Measurements from ENCODE around the gene PARD3B.

The PARD3B gene

DNA sequence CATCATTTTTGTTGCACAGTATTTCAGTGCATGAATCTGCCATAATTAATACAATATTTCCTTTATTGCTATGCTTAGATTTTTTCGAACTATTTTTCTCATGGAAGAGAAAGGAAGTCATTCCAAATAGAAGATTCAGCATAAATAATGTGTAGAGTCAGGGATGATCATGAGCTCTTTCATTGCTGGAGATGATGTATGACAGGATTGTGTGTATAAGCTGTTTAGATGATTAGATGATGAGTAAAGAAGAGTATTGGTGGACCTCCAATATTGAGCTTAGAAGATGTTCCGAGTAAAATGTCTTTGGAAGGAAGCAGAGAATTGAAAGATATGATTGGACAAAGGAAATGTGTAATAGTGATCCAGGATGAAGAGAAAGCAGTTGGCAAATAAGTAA, 364.5 kb downstream of the PARD3B start:
- no peak for DNase-seq

DNA sequence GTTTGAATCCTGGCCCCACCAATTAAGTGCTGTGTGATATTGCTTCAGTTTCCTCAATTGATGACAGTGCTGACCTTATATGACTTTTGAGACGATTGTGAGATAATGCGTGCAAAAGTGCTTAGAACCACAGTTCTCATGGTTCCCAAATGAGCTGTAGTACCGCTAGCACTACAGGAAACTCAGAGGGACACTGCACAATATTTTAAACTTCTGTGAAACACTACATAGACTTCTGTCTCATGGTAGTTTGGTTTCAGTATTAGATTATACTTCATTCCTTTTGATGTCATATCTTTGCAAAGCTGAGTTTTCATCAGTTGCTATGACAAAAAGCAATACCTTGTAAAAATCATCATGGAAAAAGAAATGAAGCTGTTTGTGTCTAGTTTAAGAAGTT, 368.0 kb downstream of the PARD3B start:
- DNase-seq: no peak

DNA sequence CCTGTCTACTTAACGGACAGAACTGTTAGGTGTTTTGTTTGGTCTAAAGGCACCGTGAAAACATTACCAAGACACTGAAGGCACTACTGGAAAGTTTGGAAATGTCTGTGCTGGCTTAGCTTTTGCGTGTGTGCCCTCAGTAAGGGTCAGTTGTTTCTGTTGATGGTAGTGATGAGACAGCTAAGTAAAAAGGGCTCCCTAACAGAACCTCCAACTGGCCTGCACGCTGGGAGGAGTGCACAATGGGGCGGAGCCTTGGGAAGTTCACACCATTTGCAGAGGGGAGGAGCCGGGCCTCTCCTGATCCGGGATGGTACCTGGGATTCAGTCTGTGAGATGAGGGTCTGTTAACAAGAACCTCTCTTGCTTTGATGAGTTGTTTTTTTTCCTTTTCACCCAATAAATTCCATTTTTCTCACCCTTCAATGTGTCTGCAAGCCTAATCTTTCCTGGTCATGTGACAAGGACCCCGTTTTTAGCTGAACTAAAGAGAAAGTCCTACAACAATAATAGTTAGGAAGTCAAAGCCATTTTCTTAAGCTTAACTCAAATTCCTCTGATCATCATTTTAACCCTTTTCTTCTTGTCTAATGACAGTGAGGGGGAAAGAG, 368.7 kb downstream of the PARD3B start:
- DNase-seq: no peak

GRCh38 chr2:204914708-204915107, 369.4 kb downstream of the PARD3B start:
- DNase-seq: no peak

DNA sequence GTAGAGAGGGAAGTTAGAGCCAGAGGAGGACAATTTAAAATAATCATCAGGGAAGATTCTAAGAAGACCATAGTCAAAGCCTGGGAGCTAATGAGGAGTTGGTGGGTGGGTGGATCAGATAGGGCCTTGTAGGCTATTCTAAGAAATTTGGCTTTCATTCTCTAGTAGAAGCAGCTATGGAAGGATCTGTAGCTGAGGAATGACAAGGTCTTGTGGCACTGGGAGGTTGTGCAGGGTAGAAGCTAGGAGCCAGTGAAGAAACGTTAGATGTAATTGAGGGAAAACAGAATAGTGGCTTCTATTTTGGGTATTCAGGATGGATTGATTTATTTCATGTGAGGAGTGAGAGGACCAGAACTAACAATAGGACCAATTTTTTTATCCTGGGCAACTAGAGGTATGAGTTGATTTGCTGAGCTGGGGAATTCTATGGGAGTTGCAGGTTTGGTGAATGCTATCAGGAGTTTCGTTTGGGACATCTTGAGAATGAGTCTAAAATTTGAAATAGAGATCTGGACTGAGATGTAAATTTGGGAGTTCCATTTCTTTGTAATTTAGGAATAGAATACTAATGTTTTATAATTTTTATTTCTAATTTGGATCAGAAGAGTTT, 371.9 kb downstream of the PARD3B start:
- DNase-seq: no peak

DNA sequence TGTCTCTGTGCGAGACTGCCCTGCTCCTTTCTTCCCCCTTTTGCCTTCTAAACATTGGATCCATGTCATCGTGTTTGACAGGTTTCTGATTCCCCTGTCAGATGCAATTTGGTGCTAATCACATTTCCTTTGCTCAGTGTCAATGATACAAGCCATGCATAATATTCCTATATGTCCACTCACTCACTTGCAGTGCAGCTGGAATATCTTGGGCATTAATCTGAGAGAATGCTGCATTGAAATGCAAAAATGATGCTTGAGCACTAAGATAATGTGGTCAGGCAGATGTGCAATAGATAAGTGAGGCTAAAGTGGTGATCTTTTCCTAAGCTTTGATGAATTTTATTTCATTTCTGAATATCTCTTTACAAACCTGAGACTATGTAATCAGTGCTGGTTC, 375.5 kb downstream of the PARD3B start:
- DNase-seq: no peak

DNA sequence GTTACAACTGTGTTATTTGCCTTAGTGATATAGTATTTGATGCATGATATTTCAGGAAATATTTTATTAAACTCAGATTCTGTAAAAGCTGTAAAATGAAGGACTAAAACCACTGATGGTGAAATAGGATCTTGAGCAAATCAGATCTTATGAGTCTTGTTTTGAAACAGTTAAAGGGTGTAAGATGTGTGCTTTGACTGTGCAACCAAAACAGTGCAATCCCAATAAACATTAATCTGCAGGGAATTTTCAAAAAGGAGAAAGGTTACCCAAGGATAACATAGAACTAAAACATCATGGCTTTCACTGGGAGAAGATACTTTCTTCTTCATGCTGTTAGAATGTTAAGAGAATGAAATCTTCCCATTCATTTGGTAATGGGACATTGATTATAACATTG, 378.7 kb downstream of the PARD3B start:
- DNase-seq: no peak

GRCh38 chr2:204931562-204931961, 386.3 kb downstream of the PARD3B start:
- DNase-seq: no peak

DNA sequence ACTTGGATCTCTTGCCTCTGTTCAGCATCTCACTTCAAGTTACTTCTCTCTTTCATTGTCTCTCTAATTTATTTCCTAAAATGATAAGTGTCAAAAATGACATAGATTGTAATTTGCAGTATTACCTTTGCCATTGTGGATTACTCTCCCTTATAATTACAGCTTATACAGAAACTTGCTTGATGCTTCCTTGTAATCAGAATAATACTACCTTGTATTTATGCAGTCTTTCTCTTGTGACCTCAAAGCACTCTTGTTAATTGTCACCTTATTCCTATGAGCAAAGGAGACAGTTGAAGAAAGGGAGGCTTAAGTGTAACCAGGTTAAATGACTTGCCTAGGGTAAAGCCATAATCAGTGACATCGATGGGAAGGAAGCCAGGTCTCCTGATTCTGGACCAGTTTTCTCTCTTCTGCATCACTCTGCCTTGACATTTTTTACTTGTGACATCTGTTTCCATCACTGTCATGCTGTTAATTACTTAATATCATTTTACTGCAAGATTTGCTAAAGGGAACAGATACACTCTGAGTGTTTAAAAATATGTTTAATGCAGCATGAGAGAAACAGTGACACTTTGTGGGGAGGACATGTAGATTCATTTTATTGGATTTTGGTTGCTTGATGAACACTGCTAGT, 388.6 kb downstream of the PARD3B start:
- DNase-seq: no peak

DNA sequence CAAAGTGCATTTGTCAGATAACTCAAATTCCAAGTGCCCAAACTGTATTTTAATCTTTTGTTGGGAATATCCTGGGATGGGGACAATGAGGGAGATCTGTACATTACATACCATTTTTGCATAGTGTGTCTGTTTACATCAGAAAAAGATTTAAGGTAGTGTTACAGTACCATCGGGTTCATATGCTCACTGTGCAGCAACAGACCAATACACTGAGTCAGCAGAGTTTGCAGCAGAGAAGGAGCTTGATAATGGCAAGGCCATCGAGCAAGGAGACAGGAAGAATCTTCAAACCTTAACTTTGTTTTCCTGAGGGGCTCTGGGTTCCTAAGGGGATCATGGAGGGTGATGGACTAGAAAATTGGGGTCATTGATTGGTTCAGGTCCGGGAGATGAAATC, 399.7 kb downstream of the PARD3B start:
- no peak for DNase-seq

DNA sequence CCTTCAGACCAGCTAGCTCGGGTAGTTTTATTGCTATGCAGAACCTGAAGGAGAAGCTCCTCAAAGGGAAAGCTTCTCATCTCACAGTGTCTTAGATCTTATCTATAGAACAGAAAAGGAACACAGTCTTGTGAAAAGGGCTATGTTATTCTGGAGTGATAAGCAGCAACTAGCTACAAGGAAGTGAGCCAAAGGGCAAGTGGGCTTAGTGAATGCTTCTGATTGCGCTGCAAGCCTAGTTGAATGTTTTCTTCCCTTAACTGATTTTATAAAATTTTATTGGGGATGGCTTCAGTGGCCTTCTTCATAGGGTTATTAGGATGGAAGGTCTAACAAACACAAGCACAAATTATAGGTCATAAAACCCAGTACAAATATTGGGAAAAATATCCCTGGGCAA, 400.1 kb downstream of the PARD3B start:
- no peak for DNase-seq

GRCh38 chr2:204946892-204947291, 401.6 kb downstream of the PARD3B start:
- no peak for DNase-seq

- DNase-seq: no peak
These were observed 402.1 kb downstream of the PARD3B start for GRCh38 chr2:204947405-204947804.

- no peak for DNase-seq
These were observed 402.9 kb downstream of the PARD3B start for GRCh38 chr2:204948024-204948763.

DNA sequence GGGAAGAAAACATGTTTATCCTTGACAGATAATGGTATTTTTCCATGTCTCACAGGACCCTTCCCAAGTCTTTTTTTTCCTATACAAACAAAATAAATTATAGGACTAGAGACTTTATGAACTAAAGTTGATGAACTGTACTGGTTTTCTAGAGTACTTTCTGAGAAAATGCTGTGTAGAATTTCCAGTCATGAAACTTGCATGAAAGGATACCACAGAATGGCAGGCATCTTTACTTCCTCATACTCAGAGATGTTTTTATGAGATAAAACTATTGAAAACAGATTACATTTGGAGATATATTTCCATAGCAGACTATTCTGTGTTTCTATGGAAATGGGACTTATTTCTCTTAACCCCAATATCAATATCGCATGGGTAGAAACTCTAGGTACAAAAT, 403.5 kb downstream of the PARD3B start:
- no peak for DNase-seq

DNA sequence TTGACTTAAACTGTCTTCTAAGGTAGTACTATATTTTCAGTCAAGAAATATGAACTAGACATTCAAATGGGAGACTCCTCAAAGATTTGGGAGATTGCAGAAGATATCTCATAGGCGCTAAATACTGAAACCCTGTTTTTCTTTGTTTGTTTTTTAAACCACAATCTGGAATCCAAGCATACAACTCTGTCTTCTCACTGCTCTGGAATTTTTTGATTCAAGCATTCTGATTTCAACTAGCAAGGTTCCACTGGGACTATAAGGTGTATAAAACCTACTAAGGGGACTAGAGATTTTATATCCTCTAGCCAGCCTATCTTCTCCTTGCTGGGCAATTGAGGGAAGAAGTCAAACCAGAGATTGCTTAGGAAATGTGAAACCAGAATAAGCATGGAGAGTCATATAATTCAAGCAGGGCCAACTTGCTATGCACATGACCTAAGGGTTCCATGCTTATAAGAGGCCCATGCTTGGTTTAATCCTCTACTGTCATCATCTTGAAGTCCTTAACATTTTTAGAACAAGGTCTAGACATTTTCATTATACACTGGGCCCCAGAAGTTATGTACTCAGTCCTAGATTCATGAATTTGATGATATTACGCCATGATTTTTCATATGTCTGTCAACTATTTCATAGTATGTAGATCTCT, 405.5 kb downstream of the PARD3B start:
- no peak for DNase-seq

DNA sequence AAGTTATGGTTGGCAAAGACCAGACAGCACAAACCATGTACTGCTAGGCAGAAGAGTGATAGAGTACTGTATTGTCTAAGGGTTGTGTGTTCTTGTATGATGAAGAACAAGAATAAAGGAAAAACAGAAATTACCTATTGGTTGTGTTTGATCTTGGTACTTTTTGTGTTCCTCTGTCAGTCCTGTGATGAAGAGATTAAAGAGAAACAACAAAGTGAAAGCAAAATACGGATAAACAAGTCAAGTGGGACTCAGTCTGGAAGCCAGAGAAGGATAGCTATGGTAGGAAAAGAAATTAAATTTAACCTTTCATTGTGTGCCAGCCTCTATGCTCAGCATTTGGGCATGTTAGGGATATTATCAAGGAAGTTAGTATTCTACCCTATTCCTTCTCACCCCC, 413.1 kb downstream of the PARD3B start:
- DNase-seq: no peak

DNA sequence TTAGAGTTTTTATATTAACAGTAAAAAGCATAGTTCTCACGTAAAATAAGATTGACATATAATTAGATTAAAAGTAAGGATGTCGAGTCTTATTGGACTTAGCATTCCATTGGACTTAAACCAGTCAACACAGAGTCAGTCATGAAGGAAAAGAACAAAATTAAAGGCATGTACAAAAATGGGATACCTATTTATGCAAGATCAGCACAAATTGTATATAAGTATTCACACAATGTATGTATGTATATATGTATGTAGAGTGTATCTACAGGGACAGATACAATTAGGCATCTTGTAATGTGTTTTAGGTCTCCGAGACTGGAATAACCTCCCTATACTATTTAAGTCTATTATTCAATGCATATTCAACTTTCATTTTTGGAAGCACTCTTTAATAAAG, 419.1 kb downstream of the PARD3B start:
- DNase-seq: no peak

- no peak for DNase-seq
These were observed 421.0 kb downstream of the PARD3B start for GRCh38 chr2:204966245-204966644.

GRCh38 chr2:204967199-204967960, 422.1 kb downstream of the PARD3B start:
- DNase-seq: peak; percentile 29 to 37

DNA sequence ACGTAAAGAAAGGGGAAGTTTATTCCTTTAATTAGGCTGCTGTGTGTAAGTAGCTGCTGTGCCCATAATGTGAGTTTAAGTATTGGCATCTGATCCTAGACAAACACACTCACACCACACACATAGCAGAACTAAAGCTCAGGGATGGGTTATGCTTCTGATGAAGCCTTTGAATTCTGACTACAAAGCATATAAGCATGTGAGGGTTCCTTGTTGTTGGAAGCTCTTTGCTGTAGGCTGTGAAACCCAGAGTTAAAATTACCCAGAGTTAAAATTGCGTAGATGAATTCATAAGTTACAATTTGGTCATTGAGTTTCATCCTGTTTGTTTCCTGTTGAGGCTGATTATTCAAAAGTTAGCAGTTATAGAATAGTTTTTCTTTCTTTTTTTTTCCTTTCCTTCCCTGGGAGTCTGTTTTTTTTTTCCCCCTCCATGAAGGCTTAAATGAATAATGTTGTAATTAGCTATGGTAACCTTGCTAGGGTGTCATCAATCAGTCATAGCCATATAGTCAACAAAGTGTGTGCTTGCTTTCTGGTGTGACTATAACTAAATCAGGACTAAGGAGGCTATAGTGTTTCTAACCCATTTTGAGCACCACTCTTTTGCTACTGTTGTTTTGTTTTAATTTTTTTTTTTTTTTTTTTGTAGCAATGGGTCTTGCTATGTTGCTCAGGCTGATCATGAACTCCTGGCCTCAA, 426.1 kb downstream of the PARD3B start:
- no peak for DNase-seq

DNA sequence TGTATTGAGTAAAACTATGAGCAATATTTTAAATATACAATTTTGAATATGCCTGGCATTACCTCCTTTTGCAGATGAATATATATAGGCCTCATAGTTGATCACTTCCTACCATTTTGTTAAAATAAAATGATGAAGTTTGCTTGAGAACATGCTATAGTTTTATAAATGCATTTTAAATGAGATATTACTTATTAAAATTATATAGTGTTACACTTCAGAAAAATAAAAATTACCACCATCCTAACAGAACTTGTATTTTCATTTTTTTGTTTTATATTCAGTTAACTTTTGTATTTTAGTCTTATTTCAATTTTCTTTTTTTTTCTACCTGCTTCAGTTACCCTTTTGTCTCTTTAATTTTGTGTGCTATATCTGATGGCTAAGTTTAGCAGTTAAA, 426.9 kb downstream of the PARD3B start:
- no peak for DNase-seq
